GM23338 (cell line): ENCODE data around the gene CDHR2.
A peak's percentile ranks its signal among the peaks of the same experiment; 100 is the strongest.

Experiments used
- CREB1 ChIP-seq: fragments of 250-450 bp; sonication (Bioruptor Pico); IDR thresholded peaks from 2 replicates; pipeline ENCODE4 v1.5.0; 2020; ENCODE audit warnings: low read depth, mild to moderate bottlenecking, moderate library complexity
- EZH2 ChIP-seq: fragments of 200-600 bp; sonication (generic); IDR thresholded peaks from one replicate; pipeline ENCODE4 v1.8.0; 2017; ENCODE audit warnings: antibody characterized with exemption, mild to moderate bottlenecking, low read depth; ENCODE audit not compliant: unreplicated experiment
- EZH2phosphoT487 ChIP-seq: fragments of 200-600 bp; sonication (generic); IDR thresholded peaks from one replicate; pipeline ENCODE4 v1.8.1; 2018; ENCODE audit warnings: antibody characterized with exemption; ENCODE audit not compliant: unreplicated experiment
- POLR2AphosphoS5 ChIP-seq: IDR thresholded peaks from 2 replicates; pipeline ENCODE4 v1.6.1; 2016; ENCODE audit warnings: antibody characterized with exemption, low read depth
- STAT1 ChIP-seq: IDR thresholded peaks from one replicate; pipeline ENCODE4 v1.6.1; 2016; ENCODE audit warnings: antibody characterized with exemption; ENCODE audit not compliant: unreplicated experiment
- ZNF114 ChIP-seq: fragments of 250-450 bp; sonication (Bioruptor Pico); IDR thresholded peaks from 2 replicates; pipeline ENCODE4 v1.5.0; 2020; ENCODE audit warnings: mild to moderate bottlenecking, moderate library complexity
- TF ChIP-seq, protein P1 (sequence below), 2 experiments: fragments of 200-600 bp in 1 of 2; sonication (generic) in 1 of 2; conservative IDR thresholded peaks; 2 replicates each; pipeline versions ENCODE4 v1.5.1 to v1.6.1; 2016 to 2017; ENCODE audit warnings: antibody characterized with exemption in 2 of 2, low read depth in 2 of 2, mild to moderate bottlenecking in 2 of 2, moderate library complexity in 1 of 2
- TF ChIP-seq, protein P2 (sequence below): IDR thresholded peaks from 2 replicates; pipeline ENCODE4 v1.6.1; 2016; ENCODE audit warnings: antibody characterized with exemption
- TF ChIP-seq, protein P3 (sequence below): IDR thresholded peaks from one replicate; pipeline ENCODE4 v1.6.1; 2018; ENCODE audit warnings: antibody characterized with exemption; ENCODE audit not compliant: unreplicated experiment

DNA sequence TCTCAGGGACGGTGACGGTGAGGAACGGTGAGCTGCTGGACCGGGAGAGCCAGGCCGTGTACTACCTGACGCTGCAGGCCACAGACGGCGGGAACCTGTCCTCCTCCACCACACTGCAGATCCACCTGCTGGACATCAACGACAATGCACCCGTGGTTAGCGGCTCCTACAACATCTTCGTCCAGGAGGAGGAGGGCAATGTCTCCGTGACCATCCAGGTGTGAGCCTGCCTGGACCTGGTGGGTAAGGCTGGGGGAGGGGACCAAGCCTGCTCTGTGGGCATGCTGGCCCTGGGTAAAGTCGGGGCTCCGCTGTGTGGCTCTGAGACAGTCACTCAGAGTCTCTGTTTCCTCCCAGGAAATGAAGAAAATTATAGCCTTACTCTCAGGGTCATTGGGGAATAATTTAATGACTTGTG is 29.3 kb downstream of the CDHR2 start:
- TF ChIP-seq, protein P1, sequence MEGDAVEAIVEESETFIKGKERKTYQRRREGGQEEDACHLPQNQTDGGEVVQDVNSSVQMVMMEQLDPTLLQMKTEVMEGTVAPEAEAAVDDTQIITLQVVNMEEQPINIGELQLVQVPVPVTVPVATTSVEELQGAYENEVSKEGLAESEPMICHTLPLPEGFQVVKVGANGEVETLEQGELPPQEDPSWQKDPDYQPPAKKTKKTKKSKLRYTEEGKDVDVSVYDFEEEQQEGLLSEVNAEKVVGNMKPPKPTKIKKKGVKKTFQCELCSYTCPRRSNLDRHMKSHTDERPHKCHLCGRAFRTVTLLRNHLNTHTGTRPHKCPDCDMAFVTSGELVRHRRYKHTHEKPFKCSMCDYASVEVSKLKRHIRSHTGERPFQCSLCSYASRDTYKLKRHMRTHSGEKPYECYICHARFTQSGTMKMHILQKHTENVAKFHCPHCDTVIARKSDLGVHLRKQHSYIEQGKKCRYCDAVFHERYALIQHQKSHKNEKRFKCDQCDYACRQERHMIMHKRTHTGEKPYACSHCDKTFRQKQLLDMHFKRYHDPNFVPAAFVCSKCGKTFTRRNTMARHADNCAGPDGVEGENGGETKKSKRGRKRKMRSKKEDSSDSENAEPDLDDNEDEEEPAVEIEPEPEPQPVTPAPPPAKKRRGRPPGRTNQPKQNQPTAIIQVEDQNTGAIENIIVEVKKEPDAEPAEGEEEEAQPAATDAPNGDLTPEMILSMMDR (conservative IDR thresholded peaks at IDR 0.05; ENCODE audit: low read depth in 2 of 2), result peak; percentile 65 to 88
- TF ChIP-seq, protein P2, sequence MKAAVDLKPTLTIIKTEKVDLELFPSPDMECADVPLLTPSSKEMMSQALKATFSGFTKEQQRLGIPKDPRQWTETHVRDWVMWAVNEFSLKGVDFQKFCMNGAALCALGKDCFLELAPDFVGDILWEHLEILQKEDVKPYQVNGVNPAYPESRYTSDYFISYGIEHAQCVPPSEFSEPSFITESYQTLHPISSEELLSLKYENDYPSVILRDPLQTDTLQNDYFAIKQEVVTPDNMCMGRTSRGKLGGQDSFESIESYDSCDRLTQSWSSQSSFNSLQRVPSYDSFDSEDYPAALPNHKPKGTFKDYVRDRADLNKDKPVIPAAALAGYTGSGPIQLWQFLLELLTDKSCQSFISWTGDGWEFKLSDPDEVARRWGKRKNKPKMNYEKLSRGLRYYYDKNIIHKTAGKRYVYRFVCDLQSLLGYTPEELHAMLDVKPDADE, result no peak
- no peak for TF ChIP-seq EZH2
- no peak for TF ChIP-seq EZH2phosphoT487
- TF ChIP-seq POLR2AphosphoS5, result no peak
- TF ChIP-seq ZNF114 (CRISPR knock-in tag), result no peak
- TF ChIP-seq, protein P3, sequence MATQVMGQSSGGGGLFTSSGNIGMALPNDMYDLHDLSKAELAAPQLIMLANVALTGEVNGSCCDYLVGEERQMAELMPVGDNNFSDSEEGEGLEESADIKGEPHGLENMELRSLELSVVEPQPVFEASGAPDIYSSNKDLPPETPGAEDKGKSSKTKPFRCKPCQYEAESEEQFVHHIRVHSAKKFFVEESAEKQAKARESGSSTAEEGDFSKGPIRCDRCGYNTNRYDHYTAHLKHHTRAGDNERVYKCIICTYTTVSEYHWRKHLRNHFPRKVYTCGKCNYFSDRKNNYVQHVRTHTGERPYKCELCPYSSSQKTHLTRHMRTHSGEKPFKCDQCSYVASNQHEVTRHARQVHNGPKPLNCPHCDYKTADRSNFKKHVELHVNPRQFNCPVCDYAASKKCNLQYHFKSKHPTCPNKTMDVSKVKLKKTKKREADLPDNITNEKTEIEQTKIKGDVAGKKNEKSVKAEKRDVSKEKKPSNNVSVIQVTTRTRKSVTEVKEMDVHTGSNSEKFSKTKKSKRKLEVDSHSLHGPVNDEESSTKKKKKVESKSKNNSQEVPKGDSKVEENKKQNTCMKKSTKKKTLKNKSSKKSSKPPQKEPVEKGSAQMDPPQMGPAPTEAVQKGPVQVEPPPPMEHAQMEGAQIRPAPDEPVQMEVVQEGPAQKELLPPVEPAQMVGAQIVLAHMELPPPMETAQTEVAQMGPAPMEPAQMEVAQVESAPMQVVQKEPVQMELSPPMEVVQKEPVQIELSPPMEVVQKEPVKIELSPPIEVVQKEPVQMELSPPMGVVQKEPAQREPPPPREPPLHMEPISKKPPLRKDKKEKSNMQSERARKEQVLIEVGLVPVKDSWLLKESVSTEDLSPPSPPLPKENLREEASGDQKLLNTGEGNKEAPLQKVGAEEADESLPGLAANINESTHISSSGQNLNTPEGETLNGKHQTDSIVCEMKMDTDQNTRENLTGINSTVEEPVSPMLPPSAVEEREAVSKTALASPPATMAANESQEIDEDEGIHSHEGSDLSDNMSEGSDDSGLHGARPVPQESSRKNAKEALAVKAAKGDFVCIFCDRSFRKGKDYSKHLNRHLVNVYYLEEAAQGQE, result no peak
- TF ChIP-seq CREB1 (CRISPR knock-in tag), result no peak
- TF ChIP-seq STAT1, result no peak
